Measurements from ENCODE around the gene DNPEP.
A peak's percentile ranks its signal among the peaks of the same experiment; 100 is the strongest.

The DNPEP gene
- total RNA-seq: 49.7 to 72.0 reads per million in 2 donors

- DNase-seq: peak; percentile 98
These were observed at the start of gene DNPEP for GRCh38 chr2:219387306-219388120. TSS of gene DNPEP (minus strand) at chr2:219387912. CDS start at chr2:219387794, 118 bp downstream.

DNA sequence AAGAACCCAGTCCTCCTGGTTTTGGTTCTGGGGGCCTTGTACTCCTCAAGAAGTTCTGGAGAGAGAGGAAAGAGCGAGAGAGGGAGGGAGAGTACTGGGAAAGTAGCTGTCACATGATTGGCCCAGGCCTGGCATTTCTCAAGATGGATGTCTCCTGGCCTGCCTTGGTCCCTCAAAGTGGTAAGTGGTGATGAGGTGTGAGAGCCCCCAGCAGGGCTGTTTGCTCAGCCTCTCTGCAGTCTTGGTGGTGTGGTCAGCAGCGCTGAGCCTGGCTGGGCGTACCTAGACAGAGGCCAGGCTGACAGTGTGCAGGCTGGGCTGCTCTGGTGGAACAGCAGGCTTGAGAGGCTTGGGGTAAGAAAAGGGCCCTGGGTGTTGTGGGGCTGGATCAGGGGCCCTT, 49.4 kb upstream of the DNPEP start:
- DNase-seq: no peak

GRCh38 chr2:219436491-219436890, 48.8 kb upstream of the DNPEP start:
- no peak for DNase-seq

- DNase-seq: no peak
These were observed 48.0 kb upstream of the DNPEP start for GRCh38 chr2:219435701-219436100.

DNA sequence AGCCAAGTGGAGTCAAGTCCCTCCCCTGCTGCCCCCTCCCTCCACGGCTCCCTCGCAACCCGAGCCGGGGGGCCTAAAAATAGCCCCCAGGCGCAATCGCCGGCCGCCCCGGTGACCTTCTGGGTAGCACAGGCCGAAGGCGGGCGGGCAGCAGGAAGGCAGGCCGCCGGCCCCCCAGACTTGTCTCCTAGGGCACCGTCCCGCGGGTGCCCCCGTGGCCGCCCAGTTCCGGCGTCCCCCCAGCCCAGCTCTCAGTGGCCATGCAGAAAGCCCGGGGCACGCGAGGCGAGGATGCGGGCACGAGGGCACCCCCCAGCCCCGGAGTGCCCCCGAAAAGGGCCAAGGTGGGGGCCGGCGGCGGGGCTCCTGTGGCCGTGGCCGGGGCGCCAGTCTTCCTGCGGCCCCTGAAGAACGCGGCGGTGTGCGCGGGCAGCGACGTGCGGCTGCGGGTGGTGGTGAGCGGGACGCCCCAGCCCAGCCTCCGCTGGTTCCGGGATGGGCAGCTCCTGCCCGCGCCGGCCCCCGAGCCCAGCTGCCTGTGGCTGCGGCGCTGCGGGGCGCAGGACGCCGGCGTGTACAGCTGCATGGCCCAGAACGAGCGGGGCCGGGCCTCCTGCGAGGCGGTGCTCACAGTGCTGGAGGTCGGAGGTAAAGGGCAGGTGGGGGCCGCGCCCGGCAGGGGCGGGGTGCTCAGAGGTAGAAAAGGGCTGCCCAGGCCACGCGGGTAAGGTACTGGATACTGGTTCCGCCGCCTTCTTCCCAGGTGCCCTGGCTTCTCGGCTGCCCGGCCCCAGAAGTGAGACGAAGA, 47.2 kb upstream of the DNPEP start, which contains the start of gene SPEG:
Gene SPEG (plus strand): TSS at position 126 of the 808 bp plus-strand sequence. CDS start 135 bp downstream, at position 261.
- no peak for DNase-seq

GRCh38 chr2:219434468-219434717, 46.7 kb upstream of the DNPEP start:
- no peak for DNase-seq

- no peak for DNase-seq
These were observed 46.2 kb upstream of the DNPEP start for GRCh38 chr2:219433666-219434467.

GRCh38 chr2:219430633-219431615, 43.2 kb upstream of the DNPEP start:
- DNase-seq: no peak

DNA sequence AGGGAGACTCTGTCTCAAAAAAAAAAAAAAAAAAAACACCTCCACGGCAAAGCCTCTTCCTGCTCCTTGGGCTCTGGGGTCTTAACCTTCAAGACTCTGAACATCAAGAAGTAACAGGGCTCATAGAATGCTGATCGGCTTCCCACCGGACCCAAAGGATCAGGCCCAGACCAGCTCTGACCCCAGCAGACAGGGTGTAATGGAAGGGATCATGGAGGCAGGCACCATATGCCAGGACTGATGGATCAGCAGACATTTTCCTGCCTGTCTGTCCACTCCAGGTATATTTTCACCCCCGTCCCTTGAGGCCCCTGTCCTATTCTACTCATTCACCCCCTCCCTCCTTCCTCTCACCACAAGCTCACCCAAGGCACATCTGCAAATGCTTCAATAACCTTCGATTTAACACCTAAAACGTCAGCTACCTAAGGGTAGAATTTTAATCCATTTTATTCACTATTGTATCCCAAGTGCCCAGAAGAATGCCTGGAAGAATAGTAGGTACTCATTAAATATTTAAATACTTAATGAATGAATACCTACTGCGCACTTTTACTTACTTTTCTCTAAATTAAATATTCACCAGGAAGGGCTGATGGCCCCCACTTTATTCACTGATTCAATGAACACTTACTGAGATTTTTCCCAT, 42.4 kb upstream of the DNPEP start:
- no peak for DNase-seq

GRCh38 chr2:219428469-219428868, 40.8 kb upstream of the DNPEP start:
- DNase-seq: no peak

DNA sequence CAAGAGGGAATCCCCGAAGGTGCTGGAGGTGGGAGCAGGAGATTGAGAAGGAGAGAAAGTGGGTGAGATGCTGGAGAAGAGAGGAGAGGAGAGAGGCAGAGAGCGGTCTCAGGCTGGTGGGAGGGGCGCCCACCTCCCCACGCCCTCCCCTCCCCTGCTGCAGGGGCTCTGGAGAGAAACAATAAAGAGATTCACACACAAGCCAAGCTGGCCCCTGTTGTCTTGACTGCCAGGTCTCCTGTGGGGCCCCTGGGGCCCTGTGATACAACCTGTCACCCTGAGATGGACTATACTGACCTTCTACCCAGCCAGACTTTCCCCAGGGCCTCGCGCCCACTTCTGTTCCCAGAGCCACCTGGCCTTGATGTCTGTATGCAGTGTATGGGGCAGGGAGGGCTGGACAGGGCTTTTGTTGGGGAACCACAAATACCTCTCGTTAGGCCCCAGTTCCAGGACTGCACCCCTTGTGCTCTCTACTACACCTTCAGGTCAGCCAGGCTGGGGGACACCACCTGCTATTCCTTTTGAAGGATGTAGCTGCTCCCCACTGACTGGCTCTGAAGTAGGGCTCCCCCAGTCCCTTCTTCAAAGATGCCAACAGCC, 38.9 kb upstream of the DNPEP start:
- no peak for DNase-seq

- DNase-seq: no peak
These were observed 38.3 kb upstream of the DNPEP start for GRCh38 chr2:219426068-219426443.

DNA sequence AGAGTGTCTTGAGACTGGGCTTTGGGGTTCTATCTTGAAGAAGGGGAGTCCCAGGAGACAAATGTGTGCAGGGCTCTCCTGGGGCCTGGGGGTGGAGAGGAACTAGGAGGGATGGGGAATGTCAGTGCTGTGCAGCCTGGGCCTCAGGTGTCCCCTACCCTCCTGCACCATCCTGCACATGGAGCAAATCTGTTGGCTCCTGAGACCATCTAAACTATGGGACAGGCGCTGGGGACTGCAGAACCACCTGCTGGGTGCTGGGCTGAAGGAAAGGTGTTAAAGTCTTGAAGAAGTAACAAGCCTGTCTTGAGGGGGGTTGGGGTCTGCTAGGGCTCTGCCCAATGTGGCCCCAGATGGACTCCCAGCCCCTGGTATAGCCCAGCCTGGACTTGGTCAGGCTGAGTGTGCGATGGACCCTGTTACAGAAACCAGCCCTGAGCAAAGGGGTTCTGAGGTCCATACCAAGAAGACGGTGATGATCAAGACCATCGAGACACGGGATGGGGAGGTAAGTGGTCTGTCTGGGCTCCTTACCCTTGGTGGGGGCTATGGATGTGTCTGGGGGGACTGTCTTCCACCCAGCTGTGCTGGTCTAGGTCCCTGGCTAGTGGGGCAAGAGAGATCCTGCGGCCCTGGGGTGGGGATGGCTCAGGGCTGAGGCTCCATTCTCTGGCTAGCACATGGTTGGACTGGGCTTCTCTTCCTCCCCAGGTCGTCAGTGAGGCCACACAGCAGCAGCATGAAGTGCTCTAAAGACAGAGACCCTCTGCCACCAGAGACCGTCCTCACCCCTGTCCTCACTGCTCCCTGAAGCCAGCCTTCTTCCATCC, 37.7 kb upstream of the DNPEP start:
- no peak for DNase-seq

DNA sequence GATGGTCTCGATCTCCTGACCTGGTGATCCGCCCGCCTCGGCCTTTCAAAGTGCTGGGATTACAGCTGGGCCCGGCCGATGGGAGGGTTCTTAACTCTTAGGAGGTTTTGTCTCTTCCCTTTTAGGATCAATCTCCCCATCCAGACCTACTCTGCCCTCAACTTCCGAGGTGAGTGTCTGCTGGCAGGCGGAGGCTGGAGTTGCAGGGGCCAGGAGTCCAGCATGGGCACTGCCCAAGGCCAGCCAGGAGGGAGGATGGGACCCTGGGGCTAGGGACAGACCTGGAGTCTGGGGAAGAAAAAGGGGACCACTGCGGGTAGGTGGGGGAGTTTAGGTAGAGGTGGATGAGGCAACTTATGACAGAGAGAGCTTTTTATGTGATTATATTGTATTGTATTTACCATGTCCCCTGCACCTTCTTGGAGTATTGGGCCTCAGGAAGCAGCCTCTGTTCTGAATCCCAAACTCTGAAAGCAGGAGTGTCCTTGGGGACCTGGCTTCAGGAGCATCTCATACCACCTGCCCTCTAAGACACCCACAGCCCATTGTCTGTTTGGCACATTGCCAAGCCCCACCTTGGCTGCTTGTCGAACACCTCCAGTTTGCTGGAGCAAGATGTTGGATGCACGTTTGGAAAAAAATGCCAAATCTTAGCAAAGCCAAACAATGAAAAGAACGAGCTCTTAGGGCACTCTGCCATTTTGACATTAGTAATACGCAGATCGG, 36.1 kb upstream of the DNPEP start:
- DNase-seq: no peak

DNA sequence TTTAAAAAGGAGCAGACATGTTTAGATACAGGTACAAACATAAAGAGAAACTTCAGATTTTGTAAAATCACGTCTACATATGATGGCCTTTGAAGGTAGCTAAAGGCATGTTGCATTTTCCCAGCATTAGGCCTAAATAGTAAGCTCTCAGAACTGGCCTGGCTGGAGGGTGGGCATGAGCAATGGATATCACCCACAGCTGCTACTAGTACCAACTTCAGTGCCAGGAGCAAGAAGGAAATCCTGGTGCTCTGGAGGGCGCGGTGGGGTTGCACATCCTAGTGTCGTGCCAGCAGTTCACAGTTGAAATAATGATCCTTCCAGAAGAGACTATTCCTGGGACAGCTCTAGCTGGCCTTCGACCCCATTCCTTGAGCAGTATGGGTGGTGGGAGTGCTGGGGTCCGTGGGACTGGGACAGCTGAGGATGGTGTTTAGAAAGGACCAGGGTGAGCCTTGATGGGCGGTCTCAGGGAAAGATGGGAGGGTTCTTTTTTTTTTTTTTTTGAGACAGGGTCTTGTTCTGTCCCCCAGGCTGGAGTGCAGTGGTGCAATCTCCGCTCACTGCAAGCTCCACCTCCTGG, 35.3 kb upstream of the DNPEP start:
- DNase-seq: no peak

DNA sequence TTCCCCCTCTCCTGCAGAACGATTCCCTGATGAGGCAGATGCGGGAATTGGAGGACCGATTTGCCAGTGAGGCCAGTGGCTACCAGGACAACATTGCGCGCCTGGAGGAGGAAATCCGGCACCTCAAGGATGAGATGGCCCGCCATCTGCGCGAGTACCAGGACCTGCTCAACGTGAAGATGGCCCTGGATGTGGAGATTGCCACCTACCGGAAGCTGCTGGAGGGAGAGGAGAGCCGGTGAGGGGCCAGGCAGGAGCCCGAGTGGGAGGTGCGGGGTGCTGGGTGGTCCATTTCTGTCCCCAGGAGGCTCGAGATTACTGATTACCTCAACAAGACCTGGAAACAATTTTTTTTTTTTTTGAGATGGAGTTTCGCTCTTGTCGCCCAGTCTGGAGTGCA, 33.6 kb upstream of the DNPEP start:
- DNase-seq: no peak

- no peak for DNase-seq
These were observed 33.0 kb upstream of the DNPEP start for GRCh38 chr2:219420687-219421086.

DNA sequence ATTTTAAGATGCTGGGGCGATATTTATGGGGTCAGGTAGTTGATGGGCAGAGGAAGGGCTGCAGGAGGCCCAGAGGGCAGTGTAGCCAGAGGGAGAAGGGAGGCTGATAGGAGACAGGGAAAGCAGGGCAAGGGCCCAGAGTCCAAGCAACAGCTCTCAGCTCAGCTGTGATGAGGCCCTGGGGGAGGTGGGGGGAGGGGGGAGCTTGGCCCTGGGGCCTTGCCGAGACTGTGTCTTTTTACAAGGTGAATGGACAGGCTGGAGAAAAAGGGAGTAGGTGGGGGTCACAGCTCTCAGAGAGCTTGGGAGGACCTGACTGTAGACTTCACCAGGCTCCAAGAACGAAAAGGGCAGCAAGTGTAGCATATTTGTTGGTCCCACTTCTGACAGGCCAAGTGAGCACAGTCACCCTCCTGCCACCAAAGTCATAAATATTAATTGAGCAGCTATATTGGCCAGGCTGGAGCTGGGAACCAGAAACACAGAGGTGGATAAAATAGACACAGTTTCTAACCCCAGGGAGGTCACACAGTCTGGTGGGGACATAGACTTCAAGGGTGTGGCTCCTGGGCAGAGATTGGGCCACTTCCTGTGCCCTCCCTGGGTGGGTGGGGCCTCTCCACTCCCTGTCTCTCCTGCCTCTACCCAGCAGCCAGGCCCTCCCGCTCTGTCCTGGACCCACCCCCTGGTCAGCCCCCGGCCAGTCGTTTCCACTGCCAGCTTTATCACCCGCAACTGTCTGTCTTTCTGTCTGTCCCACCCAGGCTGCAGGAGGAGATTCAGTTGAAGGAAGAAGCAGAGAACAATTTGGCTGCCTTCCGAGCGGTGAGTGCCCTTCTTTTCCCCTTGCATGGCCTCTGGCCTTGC, 31.9 kb upstream of the DNPEP start:
- no peak for DNase-seq
